CD4-positive, alpha-beta T cell treated with Interleukin-17A for 1 hour (primary cell): ENCODE measurements around the gene FUT9.
A peak's percentile ranks its signal among the peaks of the same experiment; 100 is the strongest.

Experiments used
- DNase-seq: peaks from one replicate; pipeline ENCODE4 v3.0.0-alpha.2; 2020

The FUT9 gene

GRCh38 chr6:96074006-96074405, 58.2 kb downstream of the FUT9 start:
- no peak for DNase-seq

- DNase-seq = no peak
These were observed 60.1 kb downstream of the FUT9 start for GRCh38 chr6:96075826-96076225.

GRCh38 chr6:96086745-96087144, 71.0 kb downstream of the FUT9 start:
- no peak for DNase-seq

- DNase-seq = no peak
These were observed 73.4 kb downstream of the FUT9 start for GRCh38 chr6:96089173-96089572.

- DNase-seq = no peak
These were observed 78.3 kb downstream of the FUT9 start for GRCh38 chr6:96094077-96094476.

GRCh38 chr6:96099069-96099468, 83.3 kb downstream of the FUT9 start:
- DNase-seq = no peak

GRCh38 chr6:96101564-96101963, 85.8 kb downstream of the FUT9 start:
- DNase-seq = no peak

GRCh38 chr6:96104910-96105309, 89.1 kb downstream of the FUT9 start:
- DNase-seq = no peak

- no peak for DNase-seq
These were observed 95.1 kb downstream of the FUT9 start for GRCh38 chr6:96110878-96111277.

- no peak for DNase-seq
These were observed 100.9 kb downstream of the FUT9 start for GRCh38 chr6:96116674-96117073.

- DNase-seq = no peak
These were observed 109.0 kb downstream of the FUT9 start for GRCh38 chr6:96124778-96125177.

GRCh38 chr6:96138406-96138805, 122.6 kb downstream of the FUT9 start:
- no peak for DNase-seq

GRCh38 chr6:96142142-96142541, 126.4 kb downstream of the FUT9 start:
- no peak for DNase-seq

GRCh38 chr6:96150431-96150830, 134.7 kb downstream of the FUT9 start:
- no peak for DNase-seq

GRCh38 chr6:96151707-96152106, 135.9 kb downstream of the FUT9 start:
- no peak for DNase-seq

- no peak for DNase-seq
These were observed 136.4 kb downstream of the FUT9 start for GRCh38 chr6:96152114-96152708.

GRCh38 chr6:96153775-96154174, 138.0 kb downstream of the FUT9 start:
- DNase-seq = no peak

GRCh38 chr6:96156425-96156824, 140.7 kb downstream of the FUT9 start:
- DNase-seq = no peak

GRCh38 chr6:96157018-96157565, 141.3 kb downstream of the FUT9 start:
- peak; percentile 25 for DNase-seq

- DNase-seq = no peak
These were observed 146.9 kb downstream of the FUT9 start for GRCh38 chr6:96162711-96163120.

- no peak for DNase-seq
These were observed 149.0 kb downstream of the FUT9 start for GRCh38 chr6:96164802-96165201.

- no peak for DNase-seq
These were observed 155.3 kb downstream of the FUT9 start for GRCh38 chr6:96171112-96171511.

GRCh38 chr6:96184798-96185197, 169.0 kb downstream of the FUT9 start:
- no peak for DNase-seq

GRCh38 chr6:96186094-96186493, 170.3 kb downstream of the FUT9 start:
- no peak for DNase-seq

- DNase-seq = no peak
These were observed 170.9 kb downstream of the FUT9 start for GRCh38 chr6:96186516-96187195.
